CD4-positive, alpha-beta T cell treated with Interleukin-1 beta for 1 hour (primary cell): ENCODE measurements around the gene TLX3.

ENCODE experiments used
- DNase-seq, 2 donors: peaks; one replicate each; pipeline ENCODE4 v3.0.0-alpha.2; 2020 to 2022

Gene TLX3

DNA sequence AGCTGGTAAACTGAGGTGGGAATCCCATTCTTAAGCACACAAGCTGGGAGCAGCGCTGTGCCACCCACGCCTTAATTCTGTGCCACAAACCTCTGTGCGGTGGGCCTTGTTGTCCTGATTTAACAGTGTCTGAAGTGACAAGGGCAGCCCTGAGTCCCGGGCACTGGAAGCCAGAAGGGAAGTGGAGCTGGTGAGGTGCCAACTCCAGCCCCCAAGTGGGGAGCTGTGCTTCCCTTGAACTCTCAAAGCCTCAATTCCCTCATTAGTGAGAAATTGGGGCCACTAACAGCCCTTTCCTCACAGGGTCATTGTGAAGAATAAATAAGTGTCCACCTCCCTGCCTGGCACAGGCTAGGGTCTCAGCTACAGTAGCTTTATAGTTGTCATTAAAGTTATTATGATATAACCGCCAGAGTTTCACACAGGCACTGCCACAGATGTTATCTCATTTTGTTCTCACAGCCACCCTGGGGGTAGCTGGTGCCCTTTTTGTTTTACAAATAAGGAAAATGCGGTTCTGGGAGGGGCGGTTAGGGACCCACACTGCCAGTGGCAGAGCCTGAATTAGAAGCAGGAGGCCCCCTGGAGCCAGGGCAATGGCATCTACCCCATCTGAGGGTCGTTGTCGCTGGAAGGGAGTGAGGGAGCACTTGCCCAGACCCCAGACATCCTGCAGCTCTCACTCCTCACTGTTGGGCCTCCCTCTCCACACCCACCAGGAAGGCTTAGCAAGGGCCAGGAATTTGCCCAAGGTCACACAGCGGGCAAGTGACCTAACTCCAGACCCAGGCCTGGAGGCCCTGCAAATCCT is 2.1 kb upstream of the TLX3 start:
- DNase-seq, result no peak

GRCh38 chr5:171307789-171308452 is 1.1 kb upstream of the TLX3 start:
- DNase-seq, result no peak

DNA sequence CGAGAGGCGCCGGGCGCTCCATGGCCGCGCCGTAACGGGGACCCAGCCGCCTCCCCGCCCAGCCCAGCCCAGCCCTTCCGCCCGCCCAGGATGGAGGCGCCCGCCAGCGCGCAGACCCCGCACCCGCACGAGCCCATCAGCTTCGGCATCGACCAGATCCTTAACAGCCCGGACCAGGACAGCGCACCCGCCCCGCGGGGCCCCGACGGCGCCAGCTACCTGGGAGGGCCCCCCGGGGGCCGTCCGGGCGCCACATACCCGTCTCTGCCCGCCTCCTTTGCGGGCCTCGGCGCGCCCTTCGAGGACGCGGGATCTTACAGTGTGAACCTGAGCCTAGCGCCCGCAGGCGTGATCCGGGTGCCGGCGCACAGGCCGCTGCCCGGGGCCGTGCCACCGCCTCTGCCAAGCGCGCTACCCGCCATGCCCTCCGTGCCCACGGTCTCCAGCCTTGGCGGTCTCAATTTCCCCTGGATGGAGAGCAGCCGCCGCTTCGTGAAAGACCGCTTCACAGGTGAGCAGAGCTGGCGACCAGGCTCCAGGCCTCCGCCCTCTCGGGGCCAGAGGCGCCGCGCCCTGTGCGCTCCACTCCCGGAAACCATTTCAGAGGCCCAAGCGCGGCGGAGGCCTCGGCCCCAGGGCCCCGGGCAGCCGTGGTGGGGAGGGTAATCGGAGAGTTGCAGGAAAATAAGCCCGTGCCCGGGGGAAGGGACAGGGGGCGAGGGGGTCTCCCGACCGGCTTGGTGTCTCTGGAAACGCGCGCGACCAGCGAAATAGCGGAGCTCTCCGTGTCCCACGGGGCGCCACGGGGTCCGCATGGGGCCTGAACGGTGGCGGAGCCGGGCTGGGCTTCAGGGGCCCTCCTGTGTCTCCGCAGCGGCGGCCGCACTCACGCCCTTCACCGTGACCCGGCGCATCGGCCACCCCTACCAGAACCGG is 496 bp downstream of the TLX3 start:
- no peak for DNase-seq

GRCh38 chr5:171310212-171310818 is 1.3 kb downstream of the TLX3 start:
- no peak for DNase-seq

- no peak for DNase-seq
These were observed 1.8 kb downstream of the TLX3 start for GRCh38 chr5:171310819-171311321.

DNA sequence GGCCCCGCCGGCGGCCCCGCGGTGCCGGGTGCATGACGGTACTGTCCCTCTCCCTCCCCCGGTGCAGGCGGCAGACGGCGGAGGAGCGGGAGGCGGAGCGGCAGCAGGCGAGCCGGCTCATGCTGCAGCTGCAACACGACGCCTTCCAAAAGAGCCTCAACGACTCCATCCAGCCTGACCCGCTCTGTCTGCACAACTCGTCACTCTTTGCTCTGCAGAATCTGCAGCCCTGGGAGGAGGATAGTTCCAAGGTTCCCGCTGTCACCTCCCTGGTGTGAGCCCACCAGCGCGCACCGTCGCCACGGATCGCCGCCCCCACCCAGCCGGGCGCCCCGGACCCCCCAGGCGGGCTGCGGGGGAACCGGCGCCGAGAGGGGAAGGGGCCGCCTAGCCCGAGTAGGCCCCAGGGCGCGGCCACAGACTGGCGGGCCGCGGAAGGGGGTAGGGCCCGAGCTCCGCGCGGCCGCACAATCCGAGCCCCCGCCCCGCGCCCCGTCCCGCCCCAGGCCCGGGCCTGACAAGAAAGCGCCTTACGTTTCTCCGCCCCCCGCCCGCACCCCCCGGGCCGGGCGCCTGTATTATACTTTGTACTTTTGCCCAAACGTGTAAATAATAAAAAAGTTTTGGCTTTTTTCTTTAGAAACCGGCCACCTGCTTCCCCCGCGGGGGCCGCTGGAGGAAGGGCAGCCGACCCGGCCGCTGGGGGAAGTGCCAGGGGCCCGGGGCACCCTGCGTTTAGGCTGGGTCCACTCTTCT is 2.5 kb downstream of the TLX3 start:
- DNase-seq, result no peak

- DNase-seq, result no peak
These were observed 3.3 kb downstream of the TLX3 start for GRCh38 chr5:171312129-171312974.

GRCh38 chr5:171313481-171314206 is 4.6 kb downstream of the TLX3 start:
- DNase-seq, result no peak

GRCh38 chr5:171314728-171315385 is 5.8 kb downstream of the TLX3 start:
- DNase-seq, result no peak

- no peak for DNase-seq
These were observed 6.4 kb downstream of the TLX3 start for GRCh38 chr5:171315386-171315891.

DNA sequence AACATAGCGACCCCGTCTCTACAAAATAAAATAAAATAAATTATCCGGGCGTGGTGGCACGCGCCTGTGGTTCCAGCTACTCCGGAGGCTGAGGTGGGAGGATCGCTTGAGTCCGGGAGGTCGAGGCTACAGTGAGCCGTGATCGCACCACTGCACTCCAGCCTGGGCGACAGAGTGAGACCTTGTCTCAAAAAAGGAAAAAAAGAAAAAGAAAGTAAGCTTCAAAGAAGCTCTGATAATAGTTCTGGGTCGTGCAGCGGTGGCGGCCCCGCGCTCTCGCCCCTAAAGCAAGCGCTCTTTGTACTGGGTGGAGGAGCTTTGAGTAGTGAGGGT is 6.8 kb downstream of the TLX3 start:
- no peak for DNase-seq

DNA sequence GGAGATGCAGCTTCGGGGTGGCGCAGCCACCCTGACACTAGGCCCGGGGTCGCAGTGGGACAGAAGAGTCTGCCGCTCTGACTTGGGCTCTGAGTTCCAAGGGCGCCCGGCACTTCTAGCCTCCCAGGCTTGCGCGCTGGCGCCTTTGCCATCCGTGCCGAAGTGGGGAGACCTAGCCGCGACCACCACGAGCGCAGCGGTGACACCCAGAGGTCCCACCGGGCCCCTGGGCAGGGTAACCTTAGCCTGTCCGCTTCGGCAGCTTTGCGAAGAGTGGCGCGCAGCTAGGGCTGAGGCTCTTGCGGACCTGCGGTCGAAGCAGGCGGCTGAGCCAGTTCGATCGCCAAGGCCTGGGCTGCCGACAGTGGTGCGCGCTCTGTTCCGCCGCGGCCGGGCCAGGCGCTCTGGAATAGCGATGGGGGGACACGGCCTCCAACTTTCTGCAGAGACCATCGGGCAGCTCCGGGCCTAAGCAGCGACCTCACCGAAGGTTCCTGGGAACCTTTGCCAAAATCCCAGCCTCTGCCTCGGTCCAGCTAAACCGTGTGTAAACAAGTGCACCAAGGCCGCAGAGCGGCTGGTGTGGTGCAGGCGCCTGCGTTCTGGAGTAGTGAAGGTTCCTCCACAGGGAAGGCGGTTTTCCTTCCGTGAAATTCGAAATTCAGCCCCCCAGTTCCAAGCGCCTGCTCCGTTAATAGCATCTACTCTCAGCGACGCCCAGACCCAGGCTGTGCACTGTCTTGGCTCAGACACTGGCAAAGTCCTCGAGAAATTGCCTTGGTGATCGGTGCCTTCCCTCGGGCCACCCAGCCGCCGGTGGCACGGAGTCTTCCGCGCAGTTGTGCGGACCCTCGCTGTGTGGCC is 7.4 kb downstream of the TLX3 start:
- no peak for DNase-seq

GRCh38 chr5:171317230-171317629 is 8.2 kb downstream of the TLX3 start:
- DNase-seq, result no peak

- DNase-seq, result no peak
These were observed 9.0 kb downstream of the TLX3 start for GRCh38 chr5:171318026-171318425.

GRCh38 chr5:171321447-171321846 is 12.4 kb downstream of the TLX3 start:
- DNase-seq, result no peak

- DNase-seq, result no peak
These were observed 13.5 kb downstream of the TLX3 start for GRCh38 chr5:171322527-171322926.

GRCh38 chr5:171323007-171323406 is 14.0 kb downstream of the TLX3 start:
- no peak for DNase-seq

DNA sequence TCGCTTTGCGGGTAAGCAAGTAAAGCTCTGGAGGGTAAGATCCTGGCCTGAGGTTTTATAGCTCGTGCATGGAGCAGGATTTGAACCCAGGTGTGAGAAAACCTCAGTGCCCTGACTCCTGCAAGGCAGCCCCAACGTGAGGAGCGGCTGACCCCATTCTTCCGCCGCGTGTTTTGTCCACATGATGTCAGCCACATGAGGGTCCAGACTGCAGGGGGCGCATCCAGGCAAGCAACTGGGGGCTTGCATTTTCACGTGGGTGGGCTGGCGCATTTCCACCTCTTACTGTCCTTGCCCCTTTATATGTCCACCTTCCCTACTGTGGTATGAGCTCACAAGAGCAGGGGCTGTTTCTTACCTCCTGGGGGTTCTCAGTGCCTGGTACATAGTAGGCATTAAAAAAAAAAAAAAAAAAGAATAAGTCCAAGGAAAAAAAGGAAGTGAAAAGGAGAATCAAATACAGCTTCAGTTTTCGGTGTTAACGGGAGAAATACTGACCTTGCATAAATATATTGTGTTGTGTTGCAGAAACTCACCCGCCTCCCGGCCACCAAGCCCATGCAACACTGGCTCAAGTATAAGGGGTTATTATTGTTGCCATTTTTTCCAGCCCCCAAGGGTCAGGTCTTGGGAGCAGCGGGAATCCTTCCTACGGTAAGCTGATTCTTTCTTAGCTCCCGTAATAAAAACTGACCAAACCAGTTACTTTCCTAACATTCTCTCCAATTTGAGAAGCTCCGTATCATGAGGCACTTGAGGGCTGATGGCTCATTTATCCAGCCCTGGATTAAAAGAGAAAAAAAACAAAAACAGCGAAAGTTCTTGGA is 15.0 kb downstream of the TLX3 start:
- no peak for DNase-seq
